ENCODE measurements around the gene MBD4.

DNA sequence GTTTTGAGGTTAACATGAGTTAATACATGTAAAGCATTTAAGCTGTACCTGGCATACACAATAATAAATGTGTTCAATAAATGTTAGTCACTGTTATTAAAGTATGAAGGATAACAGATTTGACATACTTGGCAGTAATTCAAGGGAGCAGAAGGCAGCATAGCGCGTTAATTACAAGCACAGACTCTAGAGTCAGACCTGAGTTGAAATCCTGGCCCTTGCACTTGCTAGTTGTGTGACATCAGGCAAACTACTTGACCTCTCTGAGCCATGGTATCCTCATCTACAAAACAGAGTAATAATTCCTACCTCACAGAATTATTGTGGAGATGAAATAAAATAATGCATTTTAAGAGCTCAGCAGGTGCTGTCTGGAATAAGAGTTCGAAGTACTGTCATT, 5.7 kb upstream of the MBD4 start:
- TF ChIP-seq POLR2AphosphoS5 (IDR thresholded peaks at IDR 0.05) (no peak), POLR2A (IDR thresholded peaks at IDR 0.05; ENCODE audit: low read depth) (no peak)
